CD4-positive, alpha-beta T cell treated with Interferon gamma for 1 hour (primary cell): Measurements from ENCODE around the gene CDR2L.

ENCODE experiments used
- DNase-seq: peaks from one replicate; pipeline ENCODE4 v3.0.0-alpha.2; 2020

CDR2L gene

DNA sequence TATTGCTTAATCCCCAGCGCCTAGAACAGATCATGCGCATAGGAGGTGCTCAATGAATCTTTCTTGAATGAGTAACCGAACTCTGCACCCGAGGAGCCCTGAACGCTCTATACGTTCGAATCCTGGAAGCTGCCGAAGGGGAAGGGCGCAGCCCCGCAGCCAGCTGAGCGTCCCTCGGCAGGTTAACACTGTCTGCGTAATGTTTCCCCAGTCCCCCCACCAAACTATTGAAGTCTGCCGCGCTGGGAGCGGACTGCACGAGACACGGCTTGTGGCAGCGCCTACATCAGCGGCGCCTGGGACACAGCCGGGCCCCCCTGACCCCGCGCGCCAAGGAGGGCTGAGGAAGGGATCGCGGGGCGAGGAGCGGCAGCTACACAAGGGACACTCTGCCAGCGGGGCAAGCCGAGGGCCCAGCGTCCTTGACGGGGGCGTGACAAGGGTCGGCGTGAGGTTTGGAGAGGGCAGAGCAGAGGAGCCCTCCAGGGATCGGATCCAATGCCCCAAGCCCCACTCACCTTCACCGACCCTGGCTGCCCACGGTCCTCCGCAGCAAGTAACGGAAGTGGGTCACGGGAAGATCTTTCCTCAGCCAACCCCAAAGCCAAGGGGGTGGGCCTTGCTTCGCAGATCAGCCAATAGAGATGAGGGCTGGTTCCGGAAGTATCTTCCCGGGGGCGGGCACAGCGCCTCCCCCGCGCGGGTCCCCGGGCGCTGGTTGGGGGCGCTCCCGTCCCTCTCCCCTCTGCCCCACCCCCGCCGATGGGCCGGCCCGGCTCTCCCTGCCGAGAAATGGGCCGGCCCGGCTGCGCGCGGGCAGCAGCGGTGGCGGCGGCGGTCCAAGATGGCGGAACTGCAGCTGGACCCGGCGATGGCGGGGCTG is 59.2 kb downstream of the CDR2L start, which contains the start of the genes ATP5PD and KCTD2:
ATP5PD (minus strand) TSS at position 563 of the 883 bp plus-strand sequence. CDS start 4,319 bp downstream, outside the sequence.
KCTD2 (plus strand) TSS at position 819 of the 883 bp plus-strand sequence; CDS start at position 845, 26 bp downstream.
- peak; percentile 95 for DNase-seq

DNA sequence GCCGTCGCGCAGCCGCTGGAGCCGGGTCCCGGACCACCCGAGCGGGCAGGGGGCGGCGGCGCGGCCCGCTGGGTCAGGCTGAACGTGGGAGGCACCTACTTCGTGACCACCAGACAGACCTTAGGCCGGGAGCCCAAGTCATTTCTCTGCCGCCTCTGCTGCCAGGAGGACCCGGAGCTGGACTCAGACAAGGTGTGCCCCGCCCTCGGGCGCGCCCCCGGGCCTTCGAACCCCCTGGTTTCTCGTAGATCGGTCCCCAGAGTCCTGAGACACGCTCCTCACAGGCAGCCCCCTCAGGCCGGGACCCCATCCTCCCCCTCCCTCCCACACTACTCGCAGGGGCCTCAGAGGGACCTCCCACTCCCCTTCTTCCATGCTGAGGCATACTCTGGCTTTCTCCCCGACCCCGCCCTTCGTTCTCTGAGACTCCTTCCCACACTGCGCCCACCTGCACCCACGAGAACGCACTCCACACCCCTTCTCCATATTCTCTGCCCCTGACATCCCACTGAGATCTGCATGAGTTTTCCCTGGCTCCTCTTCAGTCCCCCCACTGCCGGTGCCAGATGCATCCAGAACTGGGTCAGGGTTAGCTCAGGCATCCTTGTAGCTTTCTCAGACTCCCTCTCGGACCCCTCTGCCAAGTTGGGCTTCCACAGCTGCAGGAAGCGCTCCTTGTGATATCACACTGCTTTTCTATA is 60.1 kb downstream of the CDR2L start:
- peak; percentile 9 for DNase-seq

DNA sequence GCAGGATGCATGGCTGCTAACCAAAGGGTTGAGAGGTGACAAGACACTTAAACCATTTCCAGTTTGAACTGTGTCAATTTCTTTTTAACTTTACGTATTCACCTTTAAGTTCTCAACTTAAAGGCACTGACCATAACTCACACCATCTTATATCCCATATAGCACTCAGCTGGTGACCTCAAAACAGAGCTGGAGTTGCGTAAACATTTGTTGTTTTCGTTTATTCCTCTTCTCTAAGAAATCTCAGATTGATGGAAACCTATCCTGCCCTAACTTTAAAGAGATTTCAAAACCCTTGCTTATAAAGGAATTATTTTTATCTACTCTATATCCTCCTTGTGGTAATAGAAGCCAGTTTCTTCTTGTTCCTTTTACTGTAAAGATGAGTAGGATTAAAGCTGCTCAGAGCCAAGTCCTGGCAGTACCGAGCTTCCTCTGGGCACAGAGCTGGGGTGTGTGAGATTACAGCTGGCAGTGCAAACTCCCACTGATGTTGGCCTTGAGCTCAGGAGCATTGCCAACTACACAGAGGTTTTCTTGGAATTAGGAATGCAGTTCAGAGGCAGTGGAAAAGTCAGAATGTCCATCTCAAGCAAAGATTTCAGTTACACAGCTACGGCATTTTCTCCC is 60.9 kb downstream of the CDR2L start:
- DNase-seq: no peak

DNA sequence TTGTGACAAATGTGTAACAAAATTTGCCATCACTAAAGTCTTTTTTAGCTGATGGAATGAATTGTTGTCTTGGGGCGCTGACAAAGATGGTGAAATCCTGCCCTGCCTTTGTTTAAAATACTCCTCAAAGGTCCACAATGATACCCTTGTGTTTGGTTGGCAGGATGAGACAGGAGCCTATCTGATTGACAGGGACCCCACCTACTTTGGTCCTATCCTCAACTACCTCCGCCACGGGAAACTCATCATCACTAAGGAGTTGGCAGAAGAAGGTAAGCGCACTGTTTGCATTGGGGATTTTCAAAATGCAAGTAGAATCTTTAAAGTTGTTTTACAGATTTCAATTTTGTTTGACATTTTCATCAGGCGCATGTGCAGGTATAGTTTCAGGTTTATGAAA is 61.6 kb downstream of the CDR2L start:
- no peak for DNase-seq

DNA sequence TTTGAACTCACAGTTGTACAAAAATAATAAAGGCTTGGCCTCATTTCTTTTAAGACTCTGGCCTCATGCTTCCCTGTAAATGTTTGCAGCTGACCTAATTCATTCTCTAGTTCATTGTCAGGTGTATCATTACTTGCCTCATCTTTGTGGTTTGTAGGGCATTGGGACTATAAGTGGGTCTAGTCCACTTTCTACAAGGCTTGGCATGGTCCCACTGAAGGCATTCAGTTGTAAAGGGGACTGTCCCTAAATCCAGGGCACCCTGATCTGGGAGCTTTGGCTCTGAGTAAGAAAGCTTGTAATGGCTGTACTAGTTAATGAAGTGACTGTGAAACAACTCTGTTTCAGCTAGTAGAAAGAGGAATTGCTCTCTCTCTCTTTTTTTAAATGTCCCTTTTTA is 62.3 kb downstream of the CDR2L start:
- DNase-seq: no peak

DNA sequence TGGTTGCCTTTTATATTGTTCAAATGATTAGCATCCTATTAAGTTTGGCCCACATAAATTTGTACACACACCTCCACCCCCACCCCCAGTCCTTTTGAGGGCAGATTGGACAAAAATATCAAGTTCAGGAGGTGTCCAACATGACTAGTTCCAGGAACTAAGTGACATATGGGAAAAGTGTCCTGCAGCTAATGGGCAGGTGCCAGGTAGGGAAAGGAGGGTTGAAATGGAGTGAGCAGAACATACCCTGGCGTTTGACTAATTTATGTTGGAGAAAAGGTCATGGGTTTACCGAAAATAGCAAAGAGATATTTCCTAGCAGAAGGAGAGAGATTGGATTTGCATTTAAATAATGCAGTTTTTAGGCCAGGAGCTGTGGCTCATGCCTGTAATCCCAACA is 64.5 kb downstream of the CDR2L start:
- no peak for DNase-seq
